Measurements from ENCODE around the gene HUNK. TPM values are rescaled to one million over a fixed set of nuclear protein-coding genes. Genes with fewer than 3 reads are reported as not detected.

HUNK gene
- total and polyA plus RNA-seq, 2 experiments from 2014 or later = 1.6 to 5.1 TPM

GRCh38 chr21:31855180-31855579 lies 17.6 kb upstream of the HUNK start:
- H3K79me2 ChIP-seq (replicated peaks; ENCODE audit: insufficient read depth) = no peaks in the 10 kb centered on the region
- DNase-seq (ENCODE audit: low spot score) = no peak
- H3K27me3 Mint-ChIP-seq (ENCODE audit: insufficient read depth, low read depth, poor library complexity) = peaks cover 4% of the 10 kb centered on the region
- H3F3A ChIP-seq (replicated peaks; ENCODE audit: low read depth) = no peaks in the 10 kb centered on the region
- H3K9me2 ChIP-seq (ENCODE audit: insufficient read depth) = peaks cover 6% of the 10 kb centered on the region; the same call in 1 of the 2 replicates
- no peak overlapping the region for H3K4me3 Mint-ChIP-seq
- H3K4me3 ChIP-seq = no peak overlapping the region
- peaks cover 8% of the 10 kb centered on the region for H3K9me3 Mint-ChIP-seq
- no peaks in the 10 kb centered on the region for H3K36me3 Mint-ChIP-seq (ENCODE audit: low read depth)
- no peaks in the 10 kb centered on the region for H3K36me3 ChIP-seq (ENCODE audit: insufficient read depth)
- TF ChIP-seq CREB1 (CRISPR knock-in tag; IDR thresholded peaks at IDR 0.05; ENCODE audit: low read depth) (no peak), REST (IDR thresholded peaks at IDR 0.05; ENCODE audit: unreplicated experiment) (no peak), ZNF114 (CRISPR knock-in tag; IDR thresholded peaks at IDR 0.05) (no peak), POLR2AphosphoS5 (IDR thresholded peaks at IDR 0.05; ENCODE audit: low read depth) (no peak), CTCF (conservative IDR thresholded peaks at IDR 0.05; ENCODE audit: low read depth in 2 of 2) (no peak), ZNF331 (CRISPR knock-in tag; IDR thresholded peaks at IDR 0.05; ENCODE audit: low read depth) (no peak), ZNF462 (CRISPR knock-in tag; IDR thresholded peaks at IDR 0.05) (no peak), ETS1 (IDR thresholded peaks at IDR 0.05) (no peak), JUNB (IDR thresholded peaks at IDR 0.05; ENCODE audit: unreplicated experiment) (no peak), STAT1 (IDR thresholded peaks at IDR 0.05; ENCODE audit: unreplicated experiment) (no peak)
- no peak overlapping the region for H3K4me2 ChIP-seq
- no peak for ATAC-seq
- H3K27me3 ChIP-seq (ENCODE audit: insufficient read depth) = no peaks in the 10 kb centered on the region
- no peaks in the 10 kb centered on the region for H3K4me1 ChIP-seq (ENCODE audit: insufficient read depth)
- no peaks in the 10 kb centered on the region for H4K20me1 ChIP-seq (replicated peaks; ENCODE audit: insufficient read depth)
- no peak overlapping the region for H3K27ac Mint-ChIP-seq
- H3K27ac ChIP-seq (ENCODE audit: low read depth) = no peak overlapping the region
- no peak overlapping the region for H2AFZ ChIP-seq
- no peaks in the 10 kb centered on the region for H3K4me1 Mint-ChIP-seq
